K562 (cell line): ENCODE results near the gene CDC5L. TPM values are rescaled to one million over a fixed set of nuclear protein-coding genes. Genes with fewer than 3 reads are reported as not detected.

Source experiments
- ATAC-seq: fragments of 200-7000 bp; cut with Tn5 transposase; 3 replicates; pipeline ENCODE4 v1.9.1; 2020; ENCODE audit warnings: moderate library complexity
- BruUV-seq: library from RNA; stranded (reverse); fragments of 400-500 nt; replicated peaks from 2 replicates; lab custom pipeline; 2021; lab: Mats Ljungman, UMichigan
- CTCF ChIA-PET: fragments of 300-600 bp; formaldehyde crosslinking; extraction: SDS; loops from one replicate; lab custom pipeline; 2021; ENCODE audit warnings: low intra/inter-chr PET ratio; lab: Yijun Ruan, JAX
- POLR2A ChIA-PET: fragments of 300-600, 350-650 bp; sonication (Branson Sonifier 250); formaldehyde crosslinking; extraction: SDS; loops from one replicate; lab custom pipeline; 2021; ENCODE audit warnings: antibody characterized with exemption, inconsistent platforms; lab: Yijun Ruan, JAX
- DNase-seq, 4 experiments: peaks; one replicate each; pipeline versions ENCODE4 v3.0.0 to v3.0.0-alpha.2; 2011 to 2018; ENCODE audit warnings: low spot score in 3 of 4, mixed read lengths in 3 of 4; ENCODE audit errors: extremely low read depth in 1 of 4
- FAIRE-seq: peaks from 2 replicates; lab custom pipeline; 2011; peaks lifted over from hg19 to GRCh38; lab: Jason Lieb, UNC
- H2AFZ ChIP-seq: 2 replicates; pipeline ENCODE4 v1.6.0; 2011; ENCODE audit warnings: low read depth, low read length, control low read depth, inconsistent platforms
- H3K27ac ChIP-seq: fragments of 200-600 bp; 3 replicates; pipeline ENCODE4 v1.8.0; 2011; ENCODE audit warnings: low read depth, mild to moderate bottlenecking, control low read depth, inconsistent platforms, low read length, moderate library complexity, mixed read lengths; ENCODE audit errors: extremely low read depth
- H3K27me3 ChIP-seq, 2 experiments: fragments of 300-600 bp in 1 of 2; 2 replicates in 1 of 2; 3 replicates in 1 of 2; pipeline versions ENCODE4 v1.6.0 to v1.8.0; 2011; ENCODE audit warnings: inconsistent platforms in 2 of 2, low read length in 2 of 2, mild to moderate bottlenecking in 1 of 2, mixed read lengths in 1 of 2, moderate library complexity in 1 of 2; ENCODE audit not compliant: control insufficient read depth in 2 of 2, insufficient read depth in 2 of 2
- H3K36me3 ChIP-seq: fragments of 300-600 bp; 3 replicates; pipeline ENCODE4 v1.8.0; 2011; ENCODE audit warnings: mild to moderate bottlenecking, low read length, inconsistent platforms; ENCODE audit not compliant: control insufficient read depth, insufficient read depth
- H3K4me1 ChIP-seq, 2 experiments: fragments of 200-600 bp in 1 of 2; replicated peaks in 1 of 2; 2 replicates in 1 of 2; 3 replicates in 1 of 2; pipeline versions ENCODE4 v1.5.1 to v1.8.0; 2011; ENCODE audit warnings: inconsistent platforms in 2 of 2, low read length in 2 of 2, mild to moderate bottlenecking in 1 of 2, mixed read lengths in 1 of 2, moderate library complexity in 1 of 2; ENCODE audit not compliant: control insufficient read depth in 2 of 2, insufficient read depth in 2 of 2
- H3K4me2 ChIP-seq: 2 replicates; pipeline ENCODE4 v1.6.1; 2011; ENCODE audit warnings: low read length, control low read depth, inconsistent platforms, mixed read lengths; ENCODE audit not compliant: insufficient read depth
- H3K4me3 ChIP-seq: fragments of 200-600 bp; sonication (generic), shearing (Covaris generic); 2 replicates; pipeline ENCODE4 v1.5.1; 2016; ENCODE audit warnings: control low read depth, inconsistent platforms
- H3K79me2 ChIP-seq: fragments of 200-600 bp; 3 replicates; pipeline ENCODE4 v1.8.0; 2011; ENCODE audit warnings: low read length, inconsistent platforms; ENCODE audit not compliant: control insufficient read depth, insufficient read depth
- H3K9ac ChIP-seq, 2 experiments: 2 replicates each; pipeline versions ENCODE4 v1.6.0 to v1.6.1; 2011; ENCODE audit warnings: low read depth in 2 of 2, low read length in 2 of 2, control low read depth in 1 of 2, inconsistent platforms in 1 of 2, mild to moderate bottlenecking in 1 of 2, mixed read lengths in 1 of 2; ENCODE audit not compliant: insufficient read depth in 1 of 2
- H3K9me1 ChIP-seq: one replicate; pipeline ENCODE4 v1.6.0; 2011; ENCODE audit warnings: inconsistent platforms, mild to moderate bottlenecking, low read length, moderate library complexity; ENCODE audit not compliant: control insufficient read depth, insufficient read depth
- H3K9me3 ChIP-seq: replicated peaks from 2 replicates; pipeline ENCODE4 v1.5.1; 2011; ENCODE audit warnings: low read depth, low read length, inconsistent platforms; ENCODE audit not compliant: control insufficient read depth, insufficient read depth
- H4K20me1 ChIP-seq: replicated peaks from 2 replicates; pipeline ENCODE4 v1.6.1; 2011; ENCODE audit warnings: low read length, inconsistent platforms, mixed read lengths; ENCODE audit not compliant: control insufficient read depth, insufficient read depth
- BRD9 ChIP-seq: fragments of 450-650 bp; IDR thresholded peaks from 2 replicates; pipeline ENCODE4 v1.6.1; 2018; ENCODE audit warnings: low read depth; ENCODE audit not compliant: partially characterized antibody
- ETV6 ChIP-seq, 3 experiments: fragments of 150-350 bp in 1 of 3; sonication (generic) in 1 of 3; formaldehyde crosslinking in 1 of 3; IDR thresholded peaks; 2 replicates each; pipeline versions ENCODE4 v1.6.1 to v1.8.0; 2014 to 2022; ENCODE audit warnings: borderline replicate concordance in 2 of 3, low read depth in 2 of 3, antibody characterized with exemption in 1 of 3, low read length in 1 of 3, mild to moderate bottlenecking in 1 of 3, missing genetic modification reagents in 1 of 3
- GTF2E2 ChIP-seq: fragments of 200-800 bp; sonication (Bioruptor generic); IDR thresholded peaks from 2 replicates; pipeline ENCODE4 v1.6.1; 2016; ENCODE audit warnings: missing genetic modification characterization, missing compliant biosample characterization
- HDAC2 ChIP-seq: fragments of 450-650 bp; IDR thresholded peaks from 2 replicates; pipeline ENCODE4 v1.6.1; 2016; ENCODE audit warnings: mild to moderate bottlenecking
- KDM1A ChIP-seq, 2 experiments: fragments of 450-650 bp; IDR thresholded peaks; 2 replicates each; pipeline ENCODE4 v1.6.1; 2016; ENCODE audit warnings: mild to moderate bottlenecking in 2 of 2
- MNT ChIP-seq, 2 experiments: fragments of 450-650 bp; conservative IDR thresholded peaks; 2 replicates each; pipeline ENCODE4 v1.6.1; 2017; ENCODE audit warnings: mild to moderate bottlenecking in 2 of 2, moderate library complexity in 2 of 2
- NFXL1 ChIP-seq: fragments of 450-650 bp; formaldehyde crosslinking; IDR thresholded peaks from 2 replicates; pipeline ENCODE4 v1.4.0; 2021; ENCODE audit warnings: mild to moderate bottlenecking
- SMARCA5 ChIP-seq: fragments of 450-650 bp; IDR thresholded peaks from 2 replicates; pipeline ENCODE4 v1.6.1; 2016
- SMC3 ChIP-seq: conservative IDR thresholded peaks from 2 replicates; pipeline ENCODE4 v1.6.1; 2011; ENCODE audit warnings: low read depth, low read length, improper control_type of control experiment; ENCODE audit not compliant: insufficient read depth
- TCFL5 ChIP-seq: fragments of 250-450 bp; sonication (Bioruptor Pico); conservative IDR thresholded peaks from 2 replicates; pipeline ENCODE4 v1.6.1; 2021; ENCODE audit warnings: mild to moderate bottlenecking, moderate library complexity, matching md5 sums
- ZNF143 ChIP-seq: sonication (generic); formaldehyde crosslinking; IDR thresholded peaks from 2 replicates; pipeline ENCODE4 v1.9.0; 2022; ENCODE audit warnings: mild to moderate bottlenecking, missing genetic modification reagents
- ZNF408 ChIP-seq: fragments of 250-450 bp; sonication (Bioruptor Pico); IDR thresholded peaks from 2 replicates; pipeline ENCODE4 v1.4.0; 2020; ENCODE audit warnings: low read depth, mild to moderate bottlenecking, moderate library complexity
- WGBS: fragments of 100-300 bp; shearing (Covaris generic); methylation state at CpG from one replicate; pipeline ENCODE4 v1.1.6; 2016; ENCODE audit warnings: low coverage, mixed read lengths; ENCODE audit not compliant: insufficient coverage; ENCODE audit errors: missing lambda C conversion rate; 5-methylcytosine and 5-hydroxymethylcytosine counted together
- in situ Hi-C: fragments of 300-500 bp; cut with MboI; formaldehyde crosslinking; loops from 4 replicates; pipeline ENCODE4 v1.15.0; 2018; ENCODE audit warnings: inconsistent platforms, mixed read lengths
- intact Hi-C: fragments of 100-400 bp; cut with micrococcal nuclease; formaldehyde crosslinking; loops from 2 replicates; pipeline ENCODE4 v1.14.2; 2022
- polyA plus RNA-seq, 8 experiments: library from polyadenylated mRNA; depleted of rRNA in 4 of 8; stranded (reverse) in 5 of 8; unstranded in 3 of 8; fragments of >200 nt; fragmentation: Nextera tagmentation in 2 of 8; fragmentation: Illumina TruSeq in 1 of 8; extraction: Ambion mirVana in 2 of 8; extraction: Trizol in 1 of 8; gene quantifications; 2 replicates each; pipeline versions ENCODE4 v1.2.1 to v1.2.3, GENCODE V29; 2011 to 2014; ENCODE audit warnings: inconsistent platforms in 1 of 8, missing spikeins in 1 of 8
- total RNA-seq, 7 experiments: library from RNA; depleted of rRNA in 6 of 7; stranded (reverse); fragments of >200 nt in 6 of 7; fragmentation: Illumina TruSeq in 2 of 7; extraction: Trizol in 2 of 7; gene quantifications; 2 replicates each; pipeline versions ENCODE4 v1.2.1 to v1.2.3, GENCODE V29; 2011 to 2021; ENCODE audit warnings: low replicate concordance in 1 of 7

The CDC5L gene
- total and polyA plus RNA-seq, 9 of the 15 experiments (the other 6 are each of a cell fraction or from before 2014, with no cell fraction given) = 22.3 to 44.2 (median 30.8) TPM

- H2AFZ ChIP-seq = peak overlapping the region; percentile 11; the same call in 1 of the 2 replicates
- no peak overlapping the region for H3K27ac ChIP-seq
- H3K4me1 ChIP-seq = no peaks in the 10 kb centered on the region; a peak in 1 of 5 replicates
These were observed 105.6 kb downstream of the CDC5L start for GRCh38 chr6:44493132-44493531.

More at GRCh38 chr6:44493132-44493531, 105.6 kb downstream of the CDC5L start:
- H3K4me2 ChIP-seq = no peak overlapping the region; the same call in 1 of the 2 replicates
- no peak overlapping the region for H3K4me3 ChIP-seq
- no peaks in the 10 kb centered on the region for H3K9me1 ChIP-seq
- ChIA-PET POLR2A (no interaction called here), CTCF (interaction anchor here (2.4 kb wide), 1 partner anchor 17 kb away, joined by 9 read pairs; no protein-coding TSS in a partner anchor)
- H3K36me3 ChIP-seq = no peaks in the 10 kb centered on the region
- ATAC-seq = peak; percentile 34; the same call in 2 of the 3 replicates
- no peaks in the 10 kb centered on the region for H3K79me2 ChIP-seq
- no peak overlapping the region; a peak in 1 of 4 replicates for H3K9ac ChIP-seq
- H3K9me3 ChIP-seq = no peaks in the 10 kb centered on the region
- H4K20me1 ChIP-seq = 0 out of 2 replicates have a peak, but pooled peaks cover 2% of the 10 kb centered on the region
- no peak for DNase-seq
- WGBS = 7% methylated on average over 5 of the region's 5 CpGs
- TF ChIP-seq KDM1A (IDR thresholded peaks at IDR 0.05) (no peak), SMARCA5 (no peak), TCFL5 (CRISPR knock-in tag) (no peak), ZNF408 (no peak), ZNF143 (CRISPR knock-in tag) (no peak), HDAC2 (no peak), BRD9 (no peak), SMC3 (no peak), MNT (conservative IDR thresholded peaks at IDR 0.05) (no peak), GTF2E2 (tag) (no peak), ETV6 (IDR thresholded peaks at IDR 0.05; ENCODE audit: borderline replicate concordance in 1 of 2, low read depth in 2 of 2, low read length in 1 of 2) (no peak), ETV6 (CRISPR knock-in tag; IDR thresholded peaks at IDR 0.05; ENCODE audit: borderline replicate concordance) (no peak), NFXL1 (no peak)
- peaks cover 34 to 50% of the 10 kb centered on the region in 2 experiments for H3K27me3 ChIP-seq
- BruUV-seq = no TSS peak
- in situ Hi-C loops = no loop called here
- intact Hi-C loops = no loop called here
- no peak for FAIRE-seq
